K562 (cell line): ENCODE measurements around the gene AHI1. TPM values are rescaled to one million over a fixed set of nuclear protein-coding genes. Genes with fewer than 3 reads are reported as not detected.

ENCODE experiments used
- CREB3L1 ChIP-seq: fragments of 450-650 bp; IDR thresholded peaks from 2 replicates; pipeline ENCODE4 v1.6.1; 2014; ENCODE audit warnings: low read depth, mild to moderate bottlenecking, moderate library complexity, borderline replicate concordance
- CUX1 ChIP-seq: fragments of 200-800 bp; sonication (Bioruptor generic); IDR thresholded peaks from 2 replicates; pipeline ENCODE4 v1.6.1; 2016; ENCODE audit warnings: missing genetic modification characterization, missing compliant biosample characterization
- DNMT1 ChIP-seq: fragments of 450-650 bp; IDR thresholded peaks from 2 replicates; pipeline ENCODE4 v1.6.1; 2016; ENCODE audit warnings: antibody characterized with exemption, mild to moderate bottlenecking
- E4F1 ChIP-seq: fragments of 250-450 bp; sonication (Bioruptor Pico); IDR thresholded peaks from 2 replicates; pipeline ENCODE4 v1.5.0; 2021; ENCODE audit warnings: mild to moderate bottlenecking, borderline replicate concordance
- HDAC1 ChIP-seq, 2 experiments: fragments of 450-650 bp; IDR thresholded peaks; 2 replicates each; pipeline ENCODE4 v1.6.1; 2016 to 2017; ENCODE audit warnings: inconsistent platforms in 1 of 2, mild to moderate bottlenecking in 1 of 2, moderate library complexity in 1 of 2
- HEY1 ChIP-seq: fragments of 250-450 bp; sonication (Bioruptor Pico); IDR thresholded peaks from 2 replicates; pipeline ENCODE4 v1.5.0; 2020; ENCODE audit warnings: mild to moderate bottlenecking, moderate library complexity, borderline replicate concordance
- KLF10 ChIP-seq: fragments of 250-450 bp; sonication (Bioruptor Pico); IDR thresholded peaks from 2 replicates; pipeline ENCODE4 v1.6.1; 2021; ENCODE audit warnings: matching md5 sums
- LEF1 ChIP-seq: fragments of 450-650 bp; IDR thresholded peaks from 2 replicates; pipeline ENCODE4 v1.6.1; 2016; ENCODE audit warnings: mild to moderate bottlenecking
- SMARCE1 ChIP-seq: fragments of 450-650 bp; IDR thresholded peaks from 2 replicates; pipeline ENCODE4 v1.7.1; 2016; ENCODE audit warnings: mild to moderate bottlenecking
- ZHX1 ChIP-seq: fragments of 150-350 bp; conservative IDR thresholded peaks from 2 replicates; pipeline ENCODE4 v1.6.1; 2014; ENCODE audit warnings: low read length
- ZNF224 ChIP-seq: sonication (generic); formaldehyde crosslinking; IDR thresholded peaks from 2 replicates; pipeline ENCODE4 v1.8.0; 2022; ENCODE audit warnings: mild to moderate bottlenecking, missing genetic modification reagents
- ZNF740 ChIP-seq, 3 experiments: fragments of 200-800 bp in 1 of 3; sonication (Bioruptor generic) in 1 of 3; sonication (generic) in 1 of 3; formaldehyde crosslinking in 1 of 3; IDR thresholded peaks; 2 replicates each; pipeline versions ENCODE4 v1.6.1 to v1.8.0; 2016 to 2022; ENCODE audit warnings: mild to moderate bottlenecking in 2 of 3, missing compliant biosample characterization in 2 of 3, missing genetic modification characterization in 2 of 3, missing genetic modification reagents in 1 of 3
- ZNF780A ChIP-seq: fragments of 250-450 bp; sonication (Bioruptor Pico); IDR thresholded peaks from 2 replicates; pipeline ENCODE4 v1.5.0; 2021; ENCODE audit warnings: mild to moderate bottlenecking
- polyA plus RNA-seq, 8 experiments: library from polyadenylated mRNA; depleted of rRNA in 4 of 8; stranded (reverse) in 5 of 8; unstranded in 3 of 8; fragments of >200 nt; fragmentation: Nextera tagmentation in 2 of 8; fragmentation: Illumina TruSeq in 1 of 8; extraction: Ambion mirVana in 2 of 8; extraction: Trizol in 1 of 8; gene quantifications; 2 replicates each; pipeline versions ENCODE4 v1.2.1 to v1.2.3, GENCODE V29; 2011 to 2014; ENCODE audit warnings: inconsistent platforms in 1 of 8, missing spikeins in 1 of 8
- total RNA-seq, 7 experiments: library from RNA; depleted of rRNA in 6 of 7; stranded (reverse); fragments of >200 nt in 6 of 7; fragmentation: Illumina TruSeq in 2 of 7; extraction: Trizol in 2 of 7; gene quantifications; 2 replicates each; pipeline versions ENCODE4 v1.2.1 to v1.2.3, GENCODE V29; 2011 to 2021; ENCODE audit warnings: low replicate concordance in 1 of 7

Gene AHI1
- total and polyA plus RNA-seq, 9 of the 15 experiments (the other 6 are each of a cell fraction or from before 2014, with no cell fraction given), result 24.7 to 54.9 (median 32.2) TPM

- TF ChIP-seq CUX1, result no peak
- TF ChIP-seq DNMT1, result no peak
- no peak for TF ChIP-seq ZNF740 (CRISPR knock-in tag; IDR thresholded peaks at IDR 0.05)
- TF ChIP-seq ZNF740 (tag; IDR thresholded peaks at IDR 0.05), result no peak
- TF ChIP-seq ZNF224 (CRISPR knock-in tag), result no peak
- no peak for TF ChIP-seq ZHX1
- peak; percentile 66; the same call in 1 of the 2 replicates for TF ChIP-seq SMARCE1
- TF ChIP-seq CREB3L1, result no peak
- no peak for TF ChIP-seq E4F1 (CRISPR knock-in tag)
- no peak for TF ChIP-seq ZNF780A (CRISPR knock-in tag)
- TF ChIP-seq HDAC1 (IDR thresholded peaks at IDR 0.05), result no peak
- no peak for TF ChIP-seq KLF10 (CRISPR knock-in tag)
- peak; percentile 39; the same call in 1 of the 2 replicates for TF ChIP-seq LEF1
- TF ChIP-seq HEY1 (CRISPR knock-in tag), result no peak
Observed at GRCh38 chr6:135261872-135262725, 235.4 kb downstream of the AHI1 start (continued).
